Measurements from ENCODE around the gene QRFPR. TPM values are rescaled to one million over a fixed set of nuclear protein-coding genes. Genes with fewer than 3 reads are reported as not detected.
A peak's percentile ranks its signal among the peaks of the same experiment; 100 is the strongest.

QRFPR gene
- total and polyA plus RNA-seq, 11 donors: 0.49 to 6.5 (median 3.0) TPM

GRCh38 chr4:121400632-121401031 lies 19.8 kb upstream of the QRFPR start:
- Histone ChIP-seq H3K27me3 (no peaks in the 10 kb centered on the region), H3K9me3 (peaks cover 0 to 6% (median 0%) of the 10 kb centered on the region in 12 donors), H3K4me3 (no peak overlapping the region), H3K4me1 (peaks cover 0 to 18% (median 0%) of the 10 kb centered on the region in 12 donors), H3K27ac (no peak overlapping the region), H3K36me3 (no peaks in the 10 kb centered on the region)
- ATAC-seq (no peak), DNase-seq (no peak)
- WGBS, 4 donors: 91 to 95% (median 92%) methylated on average over 4 of the region's 4 CpGs
- TF ChIP-seq POLR2A (IDR thresholded peaks at IDR 0.05): no peak
- intact Hi-C loops (cut with DNase I): no loop called here

- DNase-seq (peak in 4 of 5 donors; percentile 39 to 47 (median 44)), ATAC-seq (peak; percentile 67 to 89 (median 81))
- Histone ChIP-seq H3K4me3 (no peak overlapping the region), H3K27me3 (no peaks in the 10 kb centered on the region), H3K4me1 (peaks cover 0 to 21% (median 0%) of the 10 kb centered on the region in 12 donors), H3K36me3 (no peaks in the 10 kb centered on the region), H3K27ac (peak overlapping the region in 11 of 12 donors; percentile 12 to 73 (median 44)), H3K9me3 (peaks cover 0 to 6% (median 0%) of the 10 kb centered on the region in 12 donors)
- intact Hi-C loops (cut with DNase I): no loop called here
- TF ChIP-seq POLR2A (IDR thresholded peaks at IDR 0.05): no peak
- WGBS, 4 donors: 28 to 50% (median 37%) methylated on average over 1 of the region's 1 CpG
Observed at GRCh38 chr4:121397941-121398601, 17.3 kb upstream of the QRFPR start.

GRCh38 chr4:121397434-121397833 lies 16.6 kb upstream of the QRFPR start:
- intact Hi-C loops (cut with DNase I): no loop called here
- TF ChIP-seq POLR2A (IDR thresholded peaks at IDR 0.05): no peak
- TF ChIP-seq CTCF (IDR thresholded peaks at IDR 0.05): no peak
- H3K27me3 ChIP-seq: no peaks in the 10 kb centered on the region
- peak in 1 of 4 donors; percentile 32 for ATAC-seq
- H3K4me1 ChIP-seq: peaks cover 0 to 27% (median 0%) of the 10 kb centered on the region in 12 donors
- DNase-seq: no peak
- H3K36me3 ChIP-seq: no peaks in the 10 kb centered on the region
- H3K4me3 ChIP-seq: no peak overlapping the region
- peaks cover 0 to 6% (median 0%) of the 10 kb centered on the region in 12 donors for H3K9me3 ChIP-seq
- 21 to 37% (median 35%) methylated on average over 3 of the region's 3 CpGs for WGBS, 4 donors
- peak overlapping the region in 10 of 12 donors; percentile 7 to 73 (median 43) for H3K27ac ChIP-seq

GRCh38 chr4:121392426-121393086 lies 11.7 kb upstream of the QRFPR start:
- WGBS, 4 donors: 49 to 56% (median 53%) methylated on average over 5 of the region's 5 CpGs
- intact Hi-C loops (cut with DNase I): no loop called here
- no peaks in the 10 kb centered on the region for H3K36me3 ChIP-seq
- peak; percentile 90 to 93 (median 92) for ATAC-seq
- peaks cover 0 to 5% (median 0%) of the 10 kb centered on the region in 12 donors for H3K9me3 ChIP-seq
- peak in 2 of 5 donors; percentile 22 to 31 for DNase-seq
- no peaks in the 10 kb centered on the region for H3K27me3 ChIP-seq
- H3K4me1 ChIP-seq: peaks cover 0 to 33% (median 1%) of the 10 kb centered on the region in 12 donors
- peak overlapping the region; percentile 12 to 89 (median 72) for H3K27ac ChIP-seq
- H3K4me3 ChIP-seq: peak overlapping the region in 1 of 12 donors; percentile 4
- TF ChIP-seq POLR2A (IDR thresholded peaks at IDR 0.05) (no peak), CTCF (IDR thresholded peaks at IDR 0.05) (no peak)

GRCh38 chr4:121390335-121390734 lies 9.5 kb upstream of the QRFPR start:
- Histone ChIP-seq H3K4me1 (peaks cover 0 to 34% (median 1%) of the 10 kb centered on the region in 12 donors), H3K9me3 (peaks cover 0 to 5% (median 0%) of the 10 kb centered on the region in 12 donors), H3K27ac (peak overlapping the region in 4 of 12 donors; percentile 6 to 40 (median 36)), H3K27me3 (no peaks in the 10 kb centered on the region), H3K36me3 (no peaks in the 10 kb centered on the region), H3K4me3 (no peak overlapping the region)
- WGBS, 4 donors: 26 to 40% (median 34%) methylated on average over 2 of the region's 2 CpGs
- intact Hi-C loops (cut with DNase I): no loop called here
- TF ChIP-seq POLR2A (IDR thresholded peaks at IDR 0.05): no peak
- no peak for TF ChIP-seq CTCF (IDR thresholded peaks at IDR 0.05)
- ATAC-seq: no peak
- DNase-seq: no peak

Measured in heart left ventricle (tissue), 16 donors.